ENCODE measurements around the gene ADORA1. TPM values are rescaled to one million over a fixed set of nuclear protein-coding genes. Genes with fewer than 3 reads are reported as not detected.

The ADORA1 gene
- total RNA-seq, 2 experiments from 2014 or later: not detected

GRCh38 chr1:203216274-203217138 lies 89.0 kb downstream of the ADORA1 start:
- no peak overlapping the region for H3K27ac Mint-ChIP-seq
- ChIA-PET POLR2A (interaction anchor here (0.7 to 1.5 kb wide), 3 partner anchors 12 to 18 kb away, joined by 3 to 5 read pairs (median 3); no protein-coding TSS in a partner anchor), CTCF (interaction anchor here (0.8 to 5.7 kb wide), 45 partner anchors 9 to 272 kb away, joined by 3 to 92 read pairs (median 4); partner anchors contain the start of genes ADORA1 and MYOG)
- DNase-seq: peak; percentile 69
- H3K4me1 Mint-ChIP-seq (ENCODE audit: low read depth): no peaks in the 10 kb centered on the region
- ATAC-seq: peak; percentile 67
- H3K9me3 Mint-ChIP-seq: no peaks in the 10 kb centered on the region
- peak; percentile 83 for TF ChIP-seq CTCF (IDR thresholded peaks at IDR 0.05)
- H3K27me3 Mint-ChIP-seq: no peaks in the 10 kb centered on the region
- H3K36me3 Mint-ChIP-seq (ENCODE audit: low read depth): no peaks in the 10 kb centered on the region
- intact Hi-C loops (cut with micrococcal nuclease): loop anchor here (2.0 to 5.0 kb wide), 2 partner anchors 99 to 178 kb away; no protein-coding TSS in a partner anchor
- no peak overlapping the region for H3K4me3 Mint-ChIP-seq

Other genes with a start within 250 kb of the ADORA1 start
- 1 to 10 TPM; 7.0 to 7.1 TPM for gene RABIF, start 238.6 kb upstream of the ADORA1 start, total RNA-seq
- 10 to 100 TPM; 38.0 to 43.7 TPM for gene KLHL12, start 200.5 kb upstream of the ADORA1 start, total RNA-seq
- 10 to 100 TPM; 64.8 to 67.0 TPM for gene ADIPOR1, start 169.4 kb upstream of the ADORA1 start, total RNA-seq
- 10 to 100 TPM; 13.6 to 14.0 TPM for gene CYB5R1, start 160.5 kb upstream of the ADORA1 start, total RNA-seq
- 10 to 100 TPM; 76.5 to 82.2 TPM for gene TMEM183A, start 120.4 kb upstream of the ADORA1 start, total RNA-seq
- gene PPFIA4, start 101.2 kb upstream of the ADORA1 start, total RNA-seq: 10 to 100 TPM; 78.8 to 79.9 TPM
- not detected for gene MYOG, start 41.7 kb upstream of the ADORA1 start, total RNA-seq
- not detected for gene MYBPH, start 48.1 kb downstream of the ADORA1 start, total RNA-seq
- gene CHI3L1, start 59.0 kb downstream of the ADORA1 start, total RNA-seq: not detected
- under 1 TPM; 0.56 to 0.74 TPM for gene CHIT1, start 101.9 kb downstream of the ADORA1 start, total RNA-seq
- 100 to 1,000 TPM; 115 TPM for gene BTG2, start 177.8 kb downstream of the ADORA1 start, total RNA-seq
- 1 to 10 TPM; 1.4 to 2.4 TPM for gene FMOD, start 223.4 kb downstream of the ADORA1 start, total RNA-seq

All from activated CD8-positive, alpha-beta T cell treated with anti-CD3 and anti-CD28 coated beads for 36 hours (primary cell).